DMS53 (cell line): ENCODE measurements around the gene ITM2B.
"Not testable (repeated sequence)": the region's sequence is repeated elsewhere in the genome, so short reads cannot be mapped to it uniquely, and the experiment has no call there.

Experiments used
- DNase-seq: peaks from one replicate; lab custom pipeline; 2025; lab: John Stamatoyannopoulos, UW

The ITM2B gene

DNA sequence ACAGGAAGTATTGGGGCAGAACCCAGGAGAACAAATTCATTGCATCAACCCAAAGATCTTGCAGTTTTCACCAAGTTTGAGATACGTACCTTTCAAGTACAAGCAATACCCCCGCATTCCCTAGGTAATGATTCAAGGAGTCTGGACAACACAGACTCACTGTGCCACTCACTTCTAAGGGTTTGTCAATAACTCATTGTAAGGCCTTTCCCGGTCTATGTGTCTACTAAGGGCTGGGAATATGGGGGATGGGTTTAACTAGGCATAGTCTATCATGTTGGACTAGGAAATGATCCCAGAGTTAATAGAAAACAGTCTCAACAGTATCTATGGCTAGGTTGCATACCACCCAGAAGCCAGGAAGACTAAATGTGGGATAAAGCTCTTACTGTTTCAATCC is 8.3 kb upstream of the ITM2B start:
- no peak for DNase-seq

DNA sequence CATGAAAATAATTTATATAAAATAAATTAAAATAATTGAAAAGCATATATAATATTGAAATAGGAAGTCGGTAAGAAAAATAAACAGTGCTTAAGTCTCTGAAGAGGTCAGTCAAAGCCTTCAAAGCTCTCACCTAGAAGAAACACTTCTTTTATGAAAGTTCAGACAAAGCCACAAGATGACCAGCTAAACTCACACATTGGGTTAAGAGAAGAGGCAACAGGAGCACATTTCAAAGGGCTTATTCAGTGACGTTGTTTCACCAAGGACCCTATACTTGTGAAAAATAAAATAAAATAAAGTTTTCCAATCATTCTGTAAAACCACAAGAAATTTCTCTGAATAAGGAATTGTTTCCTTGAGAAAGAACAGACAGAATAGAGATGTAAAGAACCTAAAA is 2.5 kb upstream of the ITM2B start:
- DNase-seq: no peak

DNA sequence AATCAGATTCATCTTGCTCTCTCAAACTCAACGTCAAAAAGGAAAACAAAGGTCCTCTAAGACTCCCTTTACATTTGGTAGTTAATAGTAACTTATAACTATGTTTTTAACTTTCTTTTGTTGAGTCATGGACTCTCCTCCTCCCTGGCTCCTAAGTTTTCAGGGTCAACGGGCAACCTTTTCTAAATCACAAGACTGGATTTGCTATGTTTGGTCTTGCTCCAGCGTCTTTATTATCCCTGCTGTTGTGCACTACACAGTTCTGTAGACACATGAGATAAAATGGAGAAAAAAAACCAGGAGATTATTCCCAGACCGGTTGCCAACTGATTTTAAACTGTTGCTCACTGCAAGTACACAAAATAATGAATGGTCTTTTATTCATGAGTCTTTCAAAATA is 1.9 kb upstream of the ITM2B start:
- DNase-seq: no peak

DNA sequence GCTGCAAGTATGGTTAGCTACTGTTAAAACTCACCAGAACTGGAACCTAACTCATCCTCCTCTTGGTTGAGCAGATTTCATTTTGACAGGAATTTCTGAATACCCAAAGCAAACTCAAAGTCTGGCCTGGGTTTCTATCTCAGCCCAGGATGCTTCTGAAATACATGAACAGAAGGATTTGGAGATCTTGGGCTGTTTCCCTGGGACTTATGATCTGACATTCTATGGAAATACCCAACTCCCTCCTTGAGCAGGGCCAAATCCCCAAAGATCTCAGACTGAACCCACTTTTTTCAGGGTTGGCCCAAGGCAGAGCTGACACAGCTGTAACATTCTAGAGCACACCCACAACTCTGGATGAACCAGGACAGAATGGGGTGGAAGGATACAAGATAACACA is 1.1 kb upstream of the ITM2B start:
- DNase-seq: no peak

DNA sequence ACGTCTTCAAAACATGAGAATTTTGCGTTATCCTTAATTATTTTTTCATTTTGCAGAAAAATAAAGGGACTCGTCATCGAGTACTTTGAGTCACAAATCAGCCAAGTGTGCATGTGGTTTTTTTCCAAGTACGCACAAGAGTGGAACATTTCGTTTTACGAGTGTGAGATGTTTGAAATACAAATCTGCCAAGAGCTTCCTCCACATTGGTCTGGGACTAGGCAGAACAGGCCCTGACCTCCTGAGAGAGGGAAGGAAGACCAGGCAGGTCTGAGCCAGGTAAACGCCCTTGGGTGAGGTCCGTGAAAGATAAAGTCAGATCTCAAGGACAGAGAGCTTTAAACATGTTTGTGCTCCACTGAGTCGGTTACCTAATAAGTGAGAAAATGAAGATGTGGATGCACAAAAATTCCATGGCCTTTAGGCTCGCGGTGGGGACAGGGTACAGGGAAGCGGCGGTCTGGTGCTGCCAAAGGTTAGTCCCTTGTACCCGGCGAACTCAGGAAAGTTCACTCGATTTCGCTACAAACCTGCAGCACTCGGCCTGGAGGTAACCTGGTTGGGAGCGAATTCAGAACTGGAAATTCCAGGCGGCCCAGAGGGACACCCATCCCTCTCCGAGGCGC is 473 bp upstream of the ITM2B start:
- peak; percentile 48 for DNase-seq

DNA sequence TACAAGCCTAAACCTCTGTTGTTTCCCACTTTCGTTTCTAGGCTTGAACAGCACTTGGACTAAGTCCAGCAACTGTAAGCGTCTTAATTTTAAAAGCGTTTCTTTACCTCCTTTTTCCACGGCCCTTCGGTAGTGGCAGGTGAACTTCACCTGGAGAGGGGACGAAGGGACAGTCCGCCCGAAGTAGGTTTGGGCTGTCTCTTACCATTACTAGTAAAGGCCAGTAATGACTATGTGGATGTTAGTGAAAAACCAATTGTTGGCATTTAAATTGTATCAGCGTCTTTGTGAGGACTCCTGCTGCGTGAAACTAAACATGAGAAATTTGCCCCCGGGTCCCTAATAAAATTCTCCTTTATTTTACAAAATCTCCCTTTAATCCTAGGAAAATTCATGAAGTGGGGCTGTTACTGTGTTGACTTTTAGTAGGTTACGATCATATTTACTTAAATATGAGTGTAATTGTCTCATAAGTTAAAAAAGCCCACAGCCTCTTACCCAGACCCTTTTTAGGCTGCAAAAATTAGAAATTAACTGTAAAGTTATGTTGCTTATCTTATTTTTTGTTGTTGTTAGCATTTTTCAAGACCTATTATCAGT is 983 bp downstream of the ITM2B start:
- no peak for DNase-seq

DNA sequence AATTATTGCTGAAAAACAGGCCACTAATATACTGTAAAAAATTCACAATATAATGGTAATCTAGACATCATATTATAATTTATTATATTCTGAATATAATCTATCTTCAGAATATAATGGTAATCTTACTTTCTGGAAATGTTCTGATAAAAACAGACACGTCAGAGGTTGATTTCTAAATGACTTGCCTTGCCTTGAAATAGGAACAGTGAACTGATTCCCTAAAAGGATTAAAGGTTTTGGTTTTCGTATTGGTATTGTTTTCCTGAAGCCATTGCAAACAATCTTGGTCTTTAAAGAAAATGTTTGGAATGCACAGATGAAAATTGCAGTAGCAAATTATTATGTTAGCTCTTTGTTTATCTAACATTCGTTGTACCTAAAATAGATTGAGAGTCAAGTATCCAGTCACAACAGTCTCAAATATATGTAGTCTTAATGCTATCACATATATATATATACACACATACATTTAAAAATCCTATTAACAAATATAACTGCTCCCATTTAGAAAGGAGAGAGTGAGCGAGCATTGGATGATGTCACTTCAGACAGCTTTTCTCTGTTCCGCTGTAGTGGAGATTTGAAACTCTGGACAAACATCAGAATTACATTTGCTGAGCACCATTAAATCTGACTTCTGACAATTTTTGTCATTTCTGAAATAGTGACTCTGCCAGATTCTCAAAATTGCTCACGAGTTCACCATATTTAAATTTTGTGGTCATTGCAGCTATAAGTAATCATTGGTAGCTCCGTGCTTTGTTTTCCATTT is 1.7 kb downstream of the ITM2B start:
- peak; percentile 21 for DNase-seq

DNA sequence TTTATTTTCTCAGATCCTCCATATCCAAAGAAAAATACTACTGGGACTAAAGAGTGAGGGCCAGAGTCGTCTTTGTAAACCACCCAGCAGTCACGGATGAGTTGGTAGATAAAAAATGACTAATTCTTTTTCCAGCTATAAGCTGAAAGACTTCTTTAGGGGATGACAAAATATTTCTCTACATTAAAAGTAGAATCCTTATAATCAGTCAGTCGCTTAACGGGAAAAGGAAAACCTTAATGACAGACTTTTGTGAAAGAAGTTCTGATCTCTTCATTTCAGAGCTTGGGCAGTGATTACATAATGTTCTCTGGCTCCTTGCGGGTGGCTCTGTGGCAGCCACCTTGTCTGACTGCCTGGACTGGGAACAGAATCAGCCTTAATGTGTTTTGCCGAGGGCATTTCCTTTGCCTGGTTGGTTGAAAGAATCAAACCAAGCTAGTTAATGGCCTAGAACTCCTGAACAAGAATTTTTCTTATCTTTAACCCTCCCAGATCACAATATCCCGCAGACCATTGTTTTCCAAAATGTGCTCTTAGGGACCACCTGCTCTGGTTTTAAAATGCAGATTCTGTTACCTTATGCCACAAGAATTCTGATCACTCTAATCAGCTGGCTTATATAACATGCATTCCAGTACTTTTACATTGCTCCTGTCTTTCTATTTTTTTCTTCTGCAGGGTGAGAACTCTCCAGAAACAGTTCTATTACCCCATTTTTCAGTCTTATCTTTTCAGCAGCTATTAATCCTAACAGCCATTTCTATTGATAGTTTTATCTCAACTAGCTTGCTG is 2.5 kb downstream of the ITM2B start:
- DNase-seq: no peak

DNA sequence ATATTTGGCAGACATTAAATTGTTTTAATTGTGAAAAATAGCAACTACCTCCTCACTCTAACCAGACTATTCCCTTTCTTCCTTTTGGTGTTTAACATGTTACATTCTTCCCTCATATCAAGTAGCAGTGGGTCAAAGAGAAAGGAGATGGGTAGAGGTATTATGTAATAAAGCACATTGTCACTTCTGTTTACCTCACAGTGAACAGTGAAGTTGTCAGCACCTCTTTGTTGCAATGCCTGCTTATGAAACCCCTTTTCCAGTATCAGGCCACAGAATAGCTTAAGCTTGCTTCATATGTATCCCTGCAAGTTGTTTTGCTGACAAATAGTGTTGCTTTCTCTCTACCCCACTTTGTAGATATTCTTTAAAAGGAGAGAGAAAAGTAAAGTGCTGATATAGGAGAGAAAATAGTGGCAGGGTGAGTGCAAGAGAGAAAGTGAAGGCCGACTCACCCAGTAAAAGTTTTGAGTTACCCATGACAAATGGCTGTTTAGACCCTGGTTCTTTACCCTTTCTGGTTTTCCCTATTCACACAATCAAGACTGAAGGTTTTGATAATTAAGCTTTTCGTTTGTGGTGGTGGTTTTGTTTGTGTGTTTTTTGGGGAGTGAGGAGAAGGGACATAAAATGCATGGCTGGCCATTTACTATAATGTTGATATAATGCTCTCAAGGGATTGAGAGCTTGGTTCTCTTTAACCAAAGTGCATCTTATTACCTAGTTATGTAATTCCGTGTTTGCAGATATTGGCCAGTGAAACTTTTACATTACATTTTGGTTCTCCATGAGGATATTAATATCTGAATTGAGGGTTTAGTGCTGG is 3.7 kb downstream of the ITM2B start:
- DNase-seq: no peak

DNA sequence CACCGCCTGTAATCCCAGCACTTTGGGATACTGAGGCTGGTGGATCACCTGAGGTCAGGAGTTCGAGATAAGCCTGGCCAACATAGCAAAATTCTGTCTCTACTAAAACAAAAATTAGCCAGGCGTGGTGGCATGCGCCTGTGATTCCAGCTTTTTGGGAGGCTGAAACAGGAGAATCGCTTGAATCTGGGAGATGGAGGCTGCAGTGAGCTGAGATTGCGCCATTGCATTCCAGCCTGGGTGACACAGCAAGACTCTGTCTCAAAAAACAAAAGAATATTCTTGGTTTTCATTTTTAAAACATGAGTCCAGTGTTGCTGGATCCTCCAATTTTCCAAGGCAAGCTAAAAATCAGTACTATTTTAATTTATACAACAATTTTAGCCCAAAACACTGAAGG is 6.4 kb downstream of the ITM2B start:
- DNase-seq: not testable (repeated sequence)

DNA sequence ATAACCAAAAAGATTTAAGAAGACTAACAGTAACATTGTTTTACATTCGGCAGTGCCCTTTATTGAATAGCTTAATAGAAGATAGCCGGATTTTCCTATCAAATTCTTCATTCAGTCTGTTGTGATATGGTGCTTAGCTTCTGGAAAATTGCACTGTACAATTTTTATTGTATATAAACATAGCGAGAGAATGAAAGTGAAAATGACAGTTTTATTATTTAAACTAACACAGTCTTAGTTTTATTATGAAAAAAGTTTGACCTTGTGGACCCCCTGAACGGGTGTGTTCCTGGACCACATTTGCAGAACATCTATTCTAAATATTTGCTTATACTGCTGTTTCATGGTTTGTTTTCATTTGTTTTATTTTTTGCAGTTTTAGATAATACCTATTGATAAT is 8.6 kb downstream of the ITM2B start:
- no peak for DNase-seq

DNA sequence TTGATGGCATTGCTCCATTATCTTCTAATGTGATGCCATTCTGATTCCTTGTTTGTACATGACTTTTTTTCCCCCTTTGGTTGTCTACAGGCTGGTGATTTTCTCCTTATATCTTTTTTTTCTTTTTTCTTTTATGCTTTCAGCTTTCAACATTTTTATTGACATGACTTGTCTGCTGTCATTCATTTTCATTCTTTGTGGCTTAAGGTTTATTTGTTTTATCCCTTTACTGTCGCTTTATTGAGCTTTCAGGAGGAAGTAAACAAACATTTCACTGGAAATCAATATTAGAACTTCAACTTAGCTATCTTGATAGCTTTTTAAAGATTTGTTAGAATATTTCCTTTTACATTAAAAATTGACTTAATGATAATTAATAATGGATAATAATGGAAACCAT is 9.7 kb downstream of the ITM2B start:
- DNase-seq: peak; percentile 5

DNA sequence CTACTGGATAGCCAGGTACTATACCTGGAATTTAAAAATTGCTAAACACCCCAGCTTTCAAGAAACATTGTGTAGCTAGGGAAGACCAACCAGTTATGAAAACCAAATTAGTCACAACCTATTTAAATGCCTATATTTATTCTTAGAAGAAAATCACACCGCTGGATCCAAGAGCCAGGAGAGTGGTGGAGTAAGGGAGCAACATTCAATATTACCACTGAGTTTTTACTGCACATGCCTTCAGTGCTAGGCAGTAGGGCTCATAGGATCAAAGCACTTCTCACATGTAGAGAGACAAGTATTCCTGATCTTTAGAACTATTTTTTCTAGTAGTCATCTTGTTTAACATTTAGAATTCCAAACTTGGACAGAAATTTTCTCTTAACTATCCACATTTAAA is 11.2 kb downstream of the ITM2B start:
- no peak for DNase-seq

DNA sequence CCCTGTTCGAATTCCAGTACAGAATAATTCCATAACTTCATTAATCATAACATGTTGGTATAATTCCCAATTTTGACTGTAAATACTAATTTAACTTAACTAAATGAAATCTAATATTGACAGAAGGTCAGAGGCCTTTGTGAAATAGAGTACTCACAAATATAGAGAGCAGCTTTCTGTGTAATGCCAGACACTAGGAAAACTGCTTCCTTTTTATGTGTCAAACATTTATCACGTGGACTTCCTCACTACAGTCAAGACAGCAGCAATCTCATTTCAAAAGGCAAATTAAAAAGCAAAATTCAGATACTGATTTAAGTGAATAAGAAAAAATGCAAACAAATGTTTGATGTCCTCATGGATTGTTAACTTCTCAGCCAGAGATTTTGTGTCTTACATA is 13.1 kb downstream of the ITM2B start:
- DNase-seq: no peak

DNA sequence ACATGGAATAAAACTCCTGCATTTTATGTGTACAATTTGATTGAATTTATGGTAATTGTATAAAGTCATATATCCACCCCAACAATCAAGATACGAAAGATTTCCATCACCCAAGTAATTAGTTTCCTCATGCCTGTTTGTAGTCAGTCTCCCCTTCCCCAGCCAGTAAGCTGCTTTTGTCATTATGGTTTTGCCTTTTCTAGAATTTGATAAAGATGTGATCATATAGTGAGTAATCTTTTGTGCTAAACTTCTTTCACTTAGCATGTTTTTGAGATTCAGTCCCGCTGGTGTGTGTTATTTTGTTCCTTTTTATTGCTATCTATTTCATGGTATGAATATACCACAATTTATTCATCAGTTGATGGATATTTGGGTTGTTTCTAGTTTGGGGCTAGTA is 16.0 kb downstream of the ITM2B start:
- DNase-seq: no peak

DNA sequence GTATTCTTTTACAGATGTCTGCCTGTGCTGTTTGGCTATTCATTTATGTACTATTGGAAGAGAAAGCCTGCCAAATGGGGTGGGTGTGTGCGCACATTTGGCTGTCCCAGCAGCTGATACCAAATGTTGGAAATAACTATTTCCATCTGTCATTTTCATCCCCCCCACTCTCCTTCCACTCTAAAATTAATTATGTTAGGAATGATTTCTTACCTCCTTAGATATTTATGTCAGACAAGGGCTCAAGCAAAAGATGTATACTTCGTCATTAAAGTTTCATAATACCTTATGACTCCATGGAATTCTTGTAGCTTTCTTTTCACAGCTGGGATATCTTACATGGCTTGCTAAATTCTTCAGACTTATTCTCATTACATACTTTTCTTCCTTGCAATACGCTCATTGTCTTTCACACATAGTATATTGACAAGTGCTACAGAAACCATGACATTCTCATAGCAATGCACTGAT is 18.6 kb downstream of the ITM2B start:
- no peak for DNase-seq

DNA sequence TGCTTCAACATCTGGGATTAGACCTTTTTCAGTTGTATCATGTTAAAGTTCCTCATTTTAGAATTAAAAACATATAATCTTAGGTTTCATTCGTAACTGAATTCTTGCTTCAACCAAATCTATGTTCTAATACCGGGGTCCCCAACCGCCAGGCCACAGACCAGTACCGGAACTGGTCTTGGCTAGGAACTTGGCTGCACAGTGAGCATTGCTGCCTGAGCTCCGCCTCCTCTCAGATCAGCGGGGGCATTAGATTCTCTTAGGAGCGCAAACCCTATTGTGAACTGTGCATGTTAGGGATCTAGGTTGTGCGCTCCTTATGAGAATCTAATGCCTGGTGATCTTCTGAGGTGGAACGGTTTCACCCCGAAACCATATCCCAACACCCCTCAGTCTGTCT is 19.2 kb downstream of the ITM2B start:
- no peak for DNase-seq

DNA sequence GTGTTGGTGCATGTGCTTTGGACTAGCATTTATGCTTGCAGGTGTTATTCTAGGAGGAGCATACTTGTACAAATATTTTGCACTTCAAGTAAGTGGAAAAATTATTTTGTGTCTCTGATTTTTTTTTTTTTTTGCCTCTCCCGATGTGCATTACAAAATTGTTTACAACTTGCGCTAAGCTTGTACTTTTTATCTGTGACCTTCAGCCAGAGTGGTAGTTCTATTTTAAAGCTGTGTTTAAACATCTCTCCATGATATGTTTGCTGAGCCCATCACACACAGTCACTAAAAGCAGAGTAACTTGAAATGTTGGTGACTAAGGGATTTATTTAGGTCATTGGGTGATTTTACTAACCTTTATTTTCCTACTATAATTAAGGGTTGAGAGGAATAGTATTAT is 20.8 kb downstream of the ITM2B start:
- no peak for DNase-seq

DNA sequence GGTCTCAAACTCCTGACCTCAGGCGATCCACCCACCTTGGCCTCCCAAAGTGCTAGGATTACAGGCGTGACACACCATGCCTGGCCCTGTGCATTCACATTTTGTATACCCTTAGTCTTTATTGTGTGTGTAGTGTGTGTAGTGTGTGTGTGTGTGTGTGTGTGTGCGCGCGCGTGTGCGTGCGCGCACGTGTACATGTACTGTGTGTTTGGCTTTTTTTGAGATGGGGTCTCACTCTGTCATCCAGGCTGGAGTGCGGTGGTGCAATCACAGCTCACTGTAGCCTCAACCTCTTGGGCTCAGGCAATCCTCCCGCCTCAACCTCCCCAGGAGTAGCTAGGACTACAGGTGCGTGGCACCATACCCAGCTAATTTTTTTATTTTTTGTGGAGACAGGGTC is 22.1 kb downstream of the ITM2B start:
- DNase-seq: no peak

DNA sequence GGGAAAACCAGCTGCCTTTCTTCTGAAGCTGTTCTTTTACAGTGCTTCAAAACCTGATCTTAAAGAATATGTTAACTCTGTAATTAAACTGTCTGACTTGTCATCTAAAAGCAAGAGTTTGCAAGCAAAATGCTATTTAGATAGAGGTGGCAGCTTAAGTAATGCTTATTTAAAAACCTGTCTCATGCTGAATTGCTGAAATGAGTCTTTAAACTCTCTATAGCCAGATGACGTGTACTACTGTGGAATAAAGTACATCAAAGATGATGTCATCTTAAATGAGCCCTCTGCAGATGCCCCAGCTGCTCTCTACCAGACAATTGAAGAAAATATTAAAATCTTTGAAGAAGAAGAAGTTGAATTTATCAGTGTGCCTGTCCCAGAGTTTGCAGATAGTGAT is 22.9 kb downstream of the ITM2B start:
- DNase-seq: no peak

DNA sequence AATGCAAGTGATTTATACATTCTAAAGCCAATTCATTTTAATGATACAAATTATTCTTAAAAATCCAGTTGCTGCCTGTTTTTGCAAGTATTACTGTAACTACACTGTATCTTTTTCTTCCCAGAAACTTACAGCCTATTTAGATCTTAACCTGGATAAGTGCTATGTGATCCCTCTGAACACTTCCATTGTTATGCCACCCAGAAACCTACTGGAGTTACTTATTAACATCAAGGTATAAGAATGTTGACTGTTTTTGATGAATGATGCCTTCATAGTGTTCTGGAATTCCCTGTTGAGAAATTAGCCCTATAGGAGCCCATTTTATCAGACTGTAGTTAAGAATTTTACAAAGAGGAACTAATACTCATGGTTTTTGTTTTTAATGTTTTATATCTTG is 25.0 kb downstream of the ITM2B start:
- peak; percentile 1 for DNase-seq

DNA sequence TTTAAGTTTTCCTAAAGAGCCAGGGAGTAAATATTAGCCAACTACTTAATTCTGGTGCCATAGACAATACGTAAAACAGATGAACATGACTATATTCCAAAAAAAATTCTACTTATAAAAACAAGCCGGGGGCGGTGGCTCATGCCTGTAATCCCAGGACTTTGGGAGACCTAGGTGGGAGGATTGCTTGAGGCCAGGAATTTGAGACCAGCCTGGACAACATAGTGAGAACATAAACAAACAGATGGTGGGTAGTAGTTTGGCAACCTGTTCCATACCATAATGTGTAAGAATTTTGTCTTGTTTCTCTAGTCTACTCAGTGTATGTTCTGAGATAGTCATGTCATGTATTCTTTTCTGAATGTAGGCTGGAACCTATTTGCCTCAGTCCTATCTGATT is 25.4 kb downstream of the ITM2B start:
- no peak for DNase-seq
